ENCODE measurements around the gene NRSN2. TPM values are rescaled to one million over a fixed set of nuclear protein-coding genes. Genes with fewer than 3 reads are reported as not detected.
"Not testable (repeated sequence)": the region's sequence is repeated elsewhere in the genome, so short reads cannot be mapped to it uniquely, and the experiment has no call there.

Gene NRSN2
- total RNA-seq, 4 donors from 2014 or later: 1.3 to 4.7 (median 2.2) TPM

DNA sequence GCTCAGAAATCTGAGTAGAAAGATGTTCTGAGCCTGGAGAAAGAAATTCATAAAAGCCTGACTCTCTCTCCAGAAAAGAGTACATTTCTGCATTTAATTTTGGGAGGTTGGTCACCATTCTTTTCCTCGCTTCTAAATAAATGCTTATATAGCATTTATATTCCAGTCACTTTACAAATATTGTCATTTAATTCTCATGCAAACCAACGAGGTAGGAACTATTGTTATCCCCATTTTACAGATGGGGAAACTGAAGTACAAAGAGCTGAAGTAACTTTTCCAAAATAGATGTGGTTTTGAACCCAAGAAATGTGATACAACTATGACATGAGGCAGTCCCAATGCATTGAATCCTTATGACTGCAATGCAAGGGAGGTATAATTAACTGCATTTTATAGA lies 29.2 kb downstream of the NRSN2 start:
- Histone ChIP-seq H3K4me3 (no peak overlapping the region), H3K9me3 (no peaks in the 10 kb centered on the region), H3K36me3 (no peaks in the 10 kb centered on the region), H3K27ac (no peak overlapping the region), H3K4me1 (peaks cover 14 to 15% of the 10 kb centered on the region in 2 donors), H3K27me3 (peaks cover 0 to 12% (median under 1%) of the 10 kb centered on the region in 3 donors)
- ATAC-seq (no peak), DNase-seq (no peak)
- in situ Hi-C loops (cut with MboI; ENCODE audit: low sequenced_read_pairs in 4 of 4): no loop called here
- TF ChIP-seq, protein P1, sequence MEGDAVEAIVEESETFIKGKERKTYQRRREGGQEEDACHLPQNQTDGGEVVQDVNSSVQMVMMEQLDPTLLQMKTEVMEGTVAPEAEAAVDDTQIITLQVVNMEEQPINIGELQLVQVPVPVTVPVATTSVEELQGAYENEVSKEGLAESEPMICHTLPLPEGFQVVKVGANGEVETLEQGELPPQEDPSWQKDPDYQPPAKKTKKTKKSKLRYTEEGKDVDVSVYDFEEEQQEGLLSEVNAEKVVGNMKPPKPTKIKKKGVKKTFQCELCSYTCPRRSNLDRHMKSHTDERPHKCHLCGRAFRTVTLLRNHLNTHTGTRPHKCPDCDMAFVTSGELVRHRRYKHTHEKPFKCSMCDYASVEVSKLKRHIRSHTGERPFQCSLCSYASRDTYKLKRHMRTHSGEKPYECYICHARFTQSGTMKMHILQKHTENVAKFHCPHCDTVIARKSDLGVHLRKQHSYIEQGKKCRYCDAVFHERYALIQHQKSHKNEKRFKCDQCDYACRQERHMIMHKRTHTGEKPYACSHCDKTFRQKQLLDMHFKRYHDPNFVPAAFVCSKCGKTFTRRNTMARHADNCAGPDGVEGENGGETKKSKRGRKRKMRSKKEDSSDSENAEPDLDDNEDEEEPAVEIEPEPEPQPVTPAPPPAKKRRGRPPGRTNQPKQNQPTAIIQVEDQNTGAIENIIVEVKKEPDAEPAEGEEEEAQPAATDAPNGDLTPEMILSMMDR (IDR thresholded peaks at IDR 0.05 in 4 of 5, conservative IDR thresholded peaks at IDR 0.05 in 1 of 5): no peak
- TF ChIP-seq POLR2A (IDR thresholded peaks at IDR 0.05): no peak
- intact Hi-C loops (cut with DNase I; ENCODE audit: low total_unique reads): no loop called here

DNA sequence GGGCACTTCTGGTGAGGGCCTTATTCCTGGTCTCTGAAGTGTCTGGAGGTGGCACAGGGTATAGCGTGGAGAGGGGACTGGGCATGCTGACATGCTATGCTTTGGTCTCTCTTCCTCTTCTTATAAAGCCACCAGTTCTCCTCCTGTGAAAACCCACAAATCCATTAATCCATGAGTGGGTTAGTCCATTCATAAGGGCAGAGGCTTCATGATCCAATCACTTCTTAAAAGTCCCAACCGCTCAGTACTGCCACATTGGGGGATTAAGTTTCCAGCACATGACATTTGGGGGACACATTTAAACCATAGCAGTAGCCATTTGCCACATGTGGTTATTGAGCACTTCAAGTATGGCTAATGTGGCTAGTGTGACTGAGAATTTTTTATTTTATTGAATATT lies 29.8 kb downstream of the NRSN2 start:
- in situ Hi-C loops (cut with MboI; ENCODE audit: low sequenced_read_pairs in 4 of 4): no loop called here
- H3K9me3 ChIP-seq: no peaks in the 10 kb centered on the region
- DNase-seq (no peak), ATAC-seq (no peak)
- no peaks in the 10 kb centered on the region for H3K36me3 ChIP-seq
- intact Hi-C loops (cut with DNase I; ENCODE audit: low total_unique reads): no loop called here
- no peak for TF ChIP-seq POLR2A (IDR thresholded peaks at IDR 0.05)
- TF ChIP-seq, protein P1 (IDR thresholded peaks at IDR 0.05 in 4 of 5, conservative IDR thresholded peaks at IDR 0.05 in 1 of 5): no peak
- no peak overlapping the region for H3K27ac ChIP-seq
- H3K4me3 ChIP-seq: no peak overlapping the region
- peaks cover 0 to 18% (median 6%) of the 10 kb centered on the region in 3 donors for H3K27me3 ChIP-seq
- H3K4me1 ChIP-seq: peaks cover 7 to 15% of the 10 kb centered on the region in 2 donors

DNA sequence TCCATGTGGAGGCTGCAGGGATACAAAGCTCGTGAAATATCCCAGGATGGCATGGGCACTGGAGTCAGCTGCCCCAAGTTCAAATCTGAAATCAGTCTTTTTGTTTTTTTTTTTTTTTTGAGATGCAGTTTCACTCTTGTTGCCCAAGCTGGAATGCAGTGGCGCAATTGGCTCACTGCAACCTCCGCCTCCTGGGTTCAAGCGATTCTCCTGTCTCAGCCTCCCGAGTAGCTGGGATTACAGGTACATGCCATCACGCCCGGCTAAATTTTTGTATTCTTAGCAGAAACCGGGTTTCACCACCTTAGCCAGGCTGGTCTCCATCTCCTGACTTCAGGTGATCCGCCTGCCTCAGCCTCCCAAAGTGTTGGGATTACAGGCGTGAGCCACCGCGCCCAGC lies 30.7 kb downstream of the NRSN2 start:
- H3K36me3 ChIP-seq; ATAC-seq; intact Hi-C loops (cut with DNase I; ENCODE audit: low total_unique reads); H3K4me3 ChIP-seq; H3K27ac ChIP-seq; H3K9me3 ChIP-seq; DNase-seq; in situ Hi-C loops (cut with MboI; ENCODE audit: low sequenced_read_pairs in 4 of 4): not testable (repeated sequence)
- H3K4me1 ChIP-seq: peaks cover 0 to 12% of the 10 kb centered on the region in 2 donors
- H3K27me3 ChIP-seq: peaks cover 0 to 22% (median 14%) of the 10 kb centered on the region in 3 donors

DNA sequence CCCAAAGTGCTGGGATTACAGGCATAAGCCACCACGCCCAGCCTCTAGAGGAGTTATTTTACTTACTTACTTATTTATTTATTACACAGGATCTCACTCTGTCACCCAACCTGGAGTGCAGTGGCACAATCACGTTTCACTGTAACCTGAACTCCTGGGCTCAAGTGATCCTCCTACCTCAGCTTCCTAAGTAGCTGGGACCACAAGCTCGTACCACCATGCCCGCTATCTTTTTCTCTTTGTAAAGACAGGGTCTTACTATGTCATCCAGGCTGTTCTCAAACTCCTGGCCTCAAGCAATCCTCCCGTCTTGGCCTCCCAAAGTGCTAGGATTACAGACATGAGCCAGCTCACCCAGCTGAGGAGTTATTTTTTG lies 32.0 kb downstream of the NRSN2 start:
- intact Hi-C loops (cut with DNase I; ENCODE audit: low total_unique reads) (no loop called here), in situ Hi-C loops (cut with MboI; ENCODE audit: low sequenced_read_pairs in 4 of 4) (no loop called here)
- TF ChIP-seq, protein P1 (IDR thresholded peaks at IDR 0.05 in 4 of 5, conservative IDR thresholded peaks at IDR 0.05 in 1 of 5): no peak
- no peak for TF ChIP-seq POLR2A (IDR thresholded peaks at IDR 0.05)
- H3K9me3 ChIP-seq: no peaks in the 10 kb centered on the region
- no peak overlapping the region for H3K4me3 ChIP-seq
- H3K27me3 ChIP-seq: peaks cover 0 to 22% (median 14%) of the 10 kb centered on the region in 3 donors
- ATAC-seq (no peak), DNase-seq (no peak)
- peaks cover 0 to 11% of the 10 kb centered on the region in 2 donors for H3K4me1 ChIP-seq
- no peaks in the 10 kb centered on the region for H3K36me3 ChIP-seq
- no peak overlapping the region for H3K27ac ChIP-seq

DNA sequence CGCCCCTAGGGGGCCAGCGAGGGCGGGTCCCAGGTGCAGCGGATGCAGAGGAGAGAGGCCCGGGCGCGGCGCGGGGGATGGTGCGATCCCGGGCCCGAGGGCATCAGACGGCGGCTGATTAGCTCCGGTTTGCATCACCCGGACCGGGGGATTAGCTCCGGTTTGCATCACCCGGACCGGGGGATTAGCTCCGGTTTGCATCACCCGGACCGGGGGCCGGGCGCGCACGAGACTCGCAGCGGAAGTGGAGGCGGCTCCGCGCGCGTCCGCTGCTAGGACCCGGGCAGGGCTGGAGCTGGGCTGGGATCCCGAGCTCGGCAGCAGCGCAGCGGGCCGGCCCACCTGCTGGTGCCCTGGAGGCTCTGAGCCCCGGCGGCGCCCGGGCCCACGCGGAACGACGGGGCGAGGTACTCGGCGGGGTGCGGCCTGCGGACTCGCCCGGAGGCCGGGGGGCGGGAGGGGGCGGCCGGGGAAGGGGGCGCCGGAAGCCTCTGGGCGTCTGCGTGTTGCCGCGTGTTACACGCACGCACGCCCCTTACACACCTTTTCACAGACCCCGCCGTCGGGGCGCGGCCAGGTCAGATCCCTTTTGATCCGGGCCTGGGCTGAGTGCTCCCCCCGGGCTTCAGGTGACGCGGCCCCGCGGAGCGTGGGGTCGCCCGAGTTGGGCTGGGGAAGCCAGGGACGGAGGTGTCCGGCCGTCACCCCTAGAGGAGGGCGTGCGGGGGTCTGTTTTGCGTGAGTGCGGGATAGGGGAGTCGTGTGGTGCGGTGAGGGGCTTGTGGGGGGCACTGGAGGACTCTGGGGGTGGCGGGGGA lies 34.1 kb downstream of the NRSN2 start:
- DNase-seq: no peak
- Histone ChIP-seq H3K4me3 (peak overlapping the region; percentile 54 to 63 (median 54)), H3K36me3 (no peaks in the 10 kb centered on the region), H3K4me1 (peaks cover 0 to 11% of the 10 kb centered on the region in 2 donors), H3K27me3 (peaks cover 0 to 22% (median 14%) of the 10 kb centered on the region in 3 donors), H3K27ac (peak overlapping the region; percentile 13 to 49 (median 38)), H3K9me3 (no peaks in the 10 kb centered on the region)
- TF ChIP-seq, protein P1 (IDR thresholded peaks at IDR 0.05 in 4 of 5, conservative IDR thresholded peaks at IDR 0.05 in 1 of 5): no peak
- no peak for TF ChIP-seq POLR2A (IDR thresholded peaks at IDR 0.05)
- no peak for ATAC-seq
- intact Hi-C loops (cut with DNase I; ENCODE audit: low total_unique reads) (no loop called here), in situ Hi-C loops (cut with MboI; ENCODE audit: low sequenced_read_pairs in 4 of 4) (no loop called here)

Measured in gastrocnemius medialis (tissue), 4 donors.